OCI-LY3 (cell line): ENCODE data around the gene CDK11A.

Source experiments
- H2AFZ ChIP-seq: fragments of 200-600, 300-600 bp; shearing (Covaris generic); 2 replicates; pipeline ENCODE4 v1.6.0; 2014; ENCODE audit warnings: antibody characterized with exemption, low read depth, low read length
- H3K27ac ChIP-seq: fragments of 200-600, 300-600 bp; sonication (generic); 2 replicates; pipeline ENCODE4 v1.5.1; 2014; ENCODE audit warnings: mild to moderate bottlenecking, low read length, moderate library complexity, mixed read lengths
- H3K27me3 ChIP-seq: fragments of 200-600, 300-600 bp; sonication (generic); 2 replicates; pipeline ENCODE4 v1.6.1; 2014; ENCODE audit warnings: low read depth, low read length, mixed read lengths
- H3K36me3 ChIP-seq: fragments of 200-600, 300-600 bp; sonication (generic); replicated peaks from 2 replicates; pipeline ENCODE3; 2014; ENCODE audit warnings: low read depth, low read length, mixed read lengths
- H3K4me1 ChIP-seq: fragments of 300-600, 200-600 bp; sonication (generic); 2 replicates; pipeline ENCODE4 v1.6.1; 2014; ENCODE audit warnings: low read length, mixed read lengths
- H3K4me2 ChIP-seq: fragments of 200-600, 300-600 bp; sonication (generic); 2 replicates; pipeline ENCODE4 v1.6.1; 2014; ENCODE audit warnings: low read length, mixed read lengths
- H3K4me3 ChIP-seq: fragments of 300-600, 200-600 bp; sonication (generic); 2 replicates; pipeline ENCODE4 v1.5.1; 2014; ENCODE audit warnings: antibody characterized with exemption, mild to moderate bottlenecking, low read length, moderate library complexity
- H3K79me2 ChIP-seq: fragments of 300-600, 200-600 bp; shearing (Covaris generic); 2 replicates; pipeline ENCODE4 v1.6.1; 2014; ENCODE audit warnings: mild to moderate bottlenecking, low read length, mixed read lengths
- H3K9ac ChIP-seq: fragments of 300-600, 200-600 bp; shearing (Covaris generic); 2 replicates; pipeline ENCODE4 v1.6.0; 2014; ENCODE audit warnings: mild to moderate bottlenecking, low read length, moderate library complexity
- H3K9me3 ChIP-seq: fragments of 200-600, 300-600 bp; shearing (Covaris generic); 2 replicates; pipeline ENCODE4 v1.6.1; 2014; ENCODE audit warnings: low read length, mixed read lengths; ENCODE audit not compliant: insufficient read depth
- H4K20me1 ChIP-seq: fragments of 200-600, 300-600 bp; sonication (generic); 2 replicates; pipeline ENCODE4 v1.6.1; 2016; ENCODE audit warnings: low read length, mixed read lengths; ENCODE audit not compliant: insufficient read depth
- CTCF ChIP-seq: fragments of 200-600, 300-600 bp; sonication (generic); IDR thresholded peaks from 2 replicates; pipeline ENCODE4 v1.5.1; 2014; ENCODE audit warnings: antibody characterized with exemption, low read length, low read depth
- EZH2phosphoT487 ChIP-seq: fragments of 200-600 bp; shearing (Covaris generic); IDR thresholded peaks from 2 replicates; pipeline ENCODE4 v1.6.1; 2018; ENCODE audit warnings: antibody characterized with exemption, mixed run types, low read depth

The CDK11A gene

GRCh38 chr1:1683104-1683905, 40.9 kb downstream of the CDK11A start:
- Histone ChIP-seq H4K20me1 (peaks cover 8% of the 10 kb centered on the region; the same call in 1 of the 2 replicates), H3K4me2 (no peak overlapping the region), H3K9ac (no peak overlapping the region), H3K9me3 (no peaks in the 10 kb centered on the region), H3K4me1 (peaks cover 11% of the 10 kb centered on the region), H3K36me3 (no peaks in the 10 kb centered on the region), H3K27me3 (no peaks in the 10 kb centered on the region), H3K79me2 (peaks cover 70% of the 10 kb centered on the region), H3K4me3 (no peak overlapping the region), H2AFZ (no peak overlapping the region), H3K27ac (no peak overlapping the region)
- no peak for TF ChIP-seq CTCF

- no peak for TF ChIP-seq CTCF
- no peak for TF ChIP-seq EZH2phosphoT487
- H3K27me3 ChIP-seq: no peaks in the 10 kb centered on the region
- H2AFZ ChIP-seq: no peak overlapping the region
- no peak overlapping the region for H3K4me2 ChIP-seq
- H3K27ac ChIP-seq: no peak overlapping the region
- no peaks in the 10 kb centered on the region for H3K9me3 ChIP-seq
- H3K36me3 ChIP-seq: no peaks in the 10 kb centered on the region
- H3K4me3 ChIP-seq: no peak overlapping the region
- no peak overlapping the region for H3K9ac ChIP-seq
- peaks cover 65% of the 10 kb centered on the region for H3K79me2 ChIP-seq
- H3K4me1 ChIP-seq: peaks cover 21% of the 10 kb centered on the region
- H4K20me1 ChIP-seq: peaks cover 8% of the 10 kb centered on the region; the same call in 1 of the 2 replicates
These were observed 43.3 kb downstream of the CDK11A start for GRCh38 chr1:1680912-1681273.

GRCh38 chr1:1680031-1680911, 43.9 kb downstream of the CDK11A start:
- Histone ChIP-seq H3K4me1 (peaks cover 21% of the 10 kb centered on the region), H3K9me3 (no peaks in the 10 kb centered on the region), H3K4me2 (no peak overlapping the region), H3K27me3 (no peaks in the 10 kb centered on the region), H3K36me3 (no peaks in the 10 kb centered on the region), H3K79me2 (peaks cover 59% of the 10 kb centered on the region), H2AFZ (no peak overlapping the region), H3K27ac (no peak overlapping the region), H3K9ac (no peak overlapping the region), H3K4me3 (no peak overlapping the region), H4K20me1 (peaks cover 5% of the 10 kb centered on the region; the same call in 1 of the 2 replicates)
- TF ChIP-seq EZH2phosphoT487: no peak
- TF ChIP-seq CTCF: no peak
